SJCRH30 (cell line): ENCODE results near the gene PPIP5K2. TPM values are rescaled to one million over a fixed set of nuclear protein-coding genes. Genes with fewer than 3 reads are reported as not detected.
A peak's percentile ranks its signal among the peaks of the same experiment; 100 is the strongest.
"Not testable (repeated sequence)": the region's sequence is repeated elsewhere in the genome, so short reads cannot be mapped to it uniquely, and the experiment has no call there.

Experiments used
- DNase-seq, 2 experiments: peaks; one replicate each; pipeline ENCODE4 v3.0.0-alpha.2; 2015 to 2020
- H3K27ac ChIP-seq: fragments of 250-450 bp; sonication (Bioruptor Pico); 2 replicates; pipeline ENCODE4 v1.5.1; 2020; ENCODE audit warnings: mild to moderate bottlenecking, moderate library complexity
- H3K27me3 ChIP-seq: fragments of 250-450 bp; sonication (Bioruptor Pico); 2 replicates; pipeline ENCODE4 v1.5.1; 2020; ENCODE audit warnings: mild to moderate bottlenecking, moderate library complexity
- H3K36me3 ChIP-seq: fragments of 250-450 bp; sonication (Bioruptor Pico); 2 replicates; pipeline ENCODE4 v1.5.1; 2020; ENCODE audit warnings: mild to moderate bottlenecking, moderate library complexity
- H3K4me1 ChIP-seq: fragments of 250-450 bp; sonication (Bioruptor Pico); 2 replicates; pipeline ENCODE4 v1.5.1; 2020; ENCODE audit warnings: mild to moderate bottlenecking, moderate library complexity
- H3K4me3 ChIP-seq: fragments of 250-450 bp; sonication (Bioruptor Pico); 2 replicates; pipeline ENCODE4 v1.5.1; 2020; ENCODE audit warnings: mild to moderate bottlenecking, moderate library complexity
- H3K9me3 ChIP-seq: fragments of 250-450 bp; sonication (Bioruptor Pico); replicated peaks from 2 replicates; pipeline ENCODE4 v1.5.1; 2020; ENCODE audit warnings: mild to moderate bottlenecking, moderate library complexity
- total RNA-seq: library from RNA; depleted of rRNA; stranded (reverse); fragments of >200 nt; shearing (Covaris generic); gene quantifications from 2 replicates; pipeline ENCODE4 v1.2.3, GENCODE V29; 2014

The PPIP5K2 gene
- total RNA-seq, 1 experiment from 2014 or later, result 53.5 TPM

DNA sequence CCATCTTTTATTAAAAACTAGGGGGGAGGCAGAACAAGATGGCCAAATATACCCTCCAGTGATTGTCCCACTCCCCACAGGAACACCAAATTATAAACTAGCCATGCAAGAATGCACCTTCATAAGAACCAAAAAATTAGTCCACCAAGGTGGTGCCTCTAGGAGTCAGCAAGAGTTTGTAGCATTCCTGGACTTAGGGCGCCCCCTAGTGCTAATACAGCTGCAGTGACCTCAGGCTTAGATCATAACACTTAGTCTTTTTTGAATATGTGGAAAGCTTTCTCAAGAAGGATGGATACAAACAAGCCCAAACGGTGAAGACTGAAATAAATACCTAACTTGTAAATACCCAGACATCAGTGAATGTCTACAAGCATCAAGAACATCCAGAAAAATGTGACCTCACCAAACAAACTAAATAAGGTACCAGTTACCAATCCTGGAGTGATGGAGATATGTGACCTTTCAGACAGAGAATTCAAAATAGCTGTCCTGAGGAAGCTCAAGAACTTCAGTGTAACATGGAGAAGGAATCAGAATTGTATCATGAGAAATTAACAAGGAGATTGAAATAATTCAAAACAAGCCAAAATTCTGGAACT is 19.3 kb downstream of the PPIP5K2 start:
- Histone ChIP-seq H3K4me1 (no peaks in the 10 kb centered on the region), H3K4me3 (no peak overlapping the region), H3K27ac (no peak overlapping the region), H3K9me3 (no peaks in the 10 kb centered on the region), H3K36me3 (peaks cover 9% of the 10 kb centered on the region), H3K27me3 (no peaks in the 10 kb centered on the region)
- peak; percentile 67 to 90 for DNase-seq

DNA sequence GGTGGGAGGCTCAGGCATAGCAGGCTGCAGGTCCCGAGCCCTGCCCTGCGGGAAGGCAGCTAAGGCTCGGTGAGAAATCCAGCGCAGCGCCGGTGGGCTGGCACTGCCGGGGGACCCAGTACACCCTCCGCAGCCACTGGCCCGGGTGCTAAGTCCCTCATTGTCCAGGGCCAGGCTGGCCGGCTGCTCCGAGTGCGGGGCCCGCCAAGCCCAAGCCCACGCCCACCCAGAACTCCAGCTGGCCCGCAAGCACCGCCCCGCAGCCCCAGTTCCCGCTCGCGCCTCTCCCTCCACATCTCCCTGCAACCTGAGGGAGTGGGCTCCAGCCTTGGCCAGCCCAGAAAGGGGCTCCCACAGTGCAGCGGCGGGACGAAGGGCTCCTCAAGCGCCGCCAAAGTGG is 22.0 kb downstream of the PPIP5K2 start:
- DNase-seq, result not testable (repeated sequence)

DNA sequence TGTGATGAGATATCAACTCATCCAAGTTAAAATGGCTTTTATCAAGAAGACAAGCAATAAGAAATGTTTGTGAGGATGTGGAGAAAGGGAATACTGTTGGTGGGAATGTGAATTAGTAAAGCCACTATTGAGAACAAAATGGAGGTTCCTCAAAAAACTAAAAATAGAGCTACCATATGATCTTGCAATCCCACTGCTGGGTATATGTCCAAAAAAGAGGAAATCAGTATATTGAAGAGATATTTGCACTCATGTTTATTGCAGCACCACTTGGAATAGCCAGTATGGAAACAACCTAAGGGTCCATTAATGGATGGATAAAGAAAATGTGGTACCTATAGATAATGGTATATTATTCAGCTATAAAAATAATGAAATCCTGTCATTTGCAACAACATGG is 25.1 kb downstream of the PPIP5K2 start:
- H3K27me3 ChIP-seq, result no peaks in the 10 kb centered on the region
- no peaks in the 10 kb centered on the region for H3K9me3 ChIP-seq
- peaks cover 2% of the 10 kb centered on the region; the same call in 1 of the 2 replicates for H3K36me3 ChIP-seq
- no peak for DNase-seq
- no peaks in the 10 kb centered on the region for H3K4me1 ChIP-seq
- no peak overlapping the region for H3K27ac ChIP-seq
- H3K4me3 ChIP-seq, result no peak overlapping the region

More for the DNA sequence above, 22.0 kb downstream of the PPIP5K2 start:
- not testable (repeated sequence) for H3K9me3 ChIP-seq, H3K36me3 ChIP-seq, H3K27ac ChIP-seq, H3K27me3 ChIP-seq, H3K4me1 ChIP-seq, H3K4me3 ChIP-seq

DNA sequence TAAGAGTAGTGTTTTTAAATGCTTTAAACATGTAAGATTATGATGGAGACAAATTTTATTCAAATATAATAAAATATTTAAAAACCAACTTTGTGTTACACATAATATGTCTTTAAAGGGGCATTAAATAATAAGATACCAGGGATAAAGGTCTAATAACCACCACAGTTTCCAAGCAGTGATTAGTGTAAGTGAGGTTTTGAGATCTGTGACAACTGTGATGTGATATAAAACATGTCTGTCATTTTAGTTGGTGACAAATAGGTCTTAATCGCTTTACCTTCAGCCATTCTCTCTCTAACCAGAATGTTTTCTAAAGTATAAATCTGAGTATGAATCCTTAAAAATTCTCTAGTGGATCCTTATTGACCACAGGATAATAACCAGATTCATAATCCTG is 28.1 kb downstream of the PPIP5K2 start:
- H3K4me1 ChIP-seq, result no peaks in the 10 kb centered on the region
- no peaks in the 10 kb centered on the region for H3K27me3 ChIP-seq
- H3K27ac ChIP-seq, result no peak overlapping the region
- DNase-seq, result no peak
- peaks cover 3% of the 10 kb centered on the region for H3K36me3 ChIP-seq
- H3K4me3 ChIP-seq, result no peak overlapping the region
- no peaks in the 10 kb centered on the region for H3K9me3 ChIP-seq

DNA sequence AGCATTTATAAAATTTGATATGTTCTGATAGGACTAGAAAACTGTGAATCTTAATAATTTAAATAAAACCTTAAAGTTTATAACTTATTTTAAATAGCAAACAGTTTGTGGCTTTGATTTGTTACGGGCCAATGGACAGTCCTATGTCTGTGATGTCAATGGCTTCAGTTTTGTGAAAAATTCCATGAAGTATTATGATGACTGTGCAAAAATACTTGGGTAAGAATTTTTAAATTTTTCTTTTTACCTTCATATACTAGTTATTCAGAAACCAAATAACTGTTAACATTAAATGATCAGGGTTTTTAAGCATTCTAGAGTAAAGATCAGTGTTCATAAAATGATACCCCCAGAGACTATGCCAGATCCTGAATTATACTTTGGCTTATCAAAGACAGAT is 31.1 kb downstream of the PPIP5K2 start:
- H3K27me3 ChIP-seq, result no peaks in the 10 kb centered on the region
- no peak for DNase-seq
- no peaks in the 10 kb centered on the region for H3K4me1 ChIP-seq
- H3K9me3 ChIP-seq, result no peaks in the 10 kb centered on the region
- no peak overlapping the region for H3K4me3 ChIP-seq
- H3K27ac ChIP-seq, result no peak overlapping the region
- H3K36me3 ChIP-seq, result peaks cover 21% of the 10 kb centered on the region

DNA sequence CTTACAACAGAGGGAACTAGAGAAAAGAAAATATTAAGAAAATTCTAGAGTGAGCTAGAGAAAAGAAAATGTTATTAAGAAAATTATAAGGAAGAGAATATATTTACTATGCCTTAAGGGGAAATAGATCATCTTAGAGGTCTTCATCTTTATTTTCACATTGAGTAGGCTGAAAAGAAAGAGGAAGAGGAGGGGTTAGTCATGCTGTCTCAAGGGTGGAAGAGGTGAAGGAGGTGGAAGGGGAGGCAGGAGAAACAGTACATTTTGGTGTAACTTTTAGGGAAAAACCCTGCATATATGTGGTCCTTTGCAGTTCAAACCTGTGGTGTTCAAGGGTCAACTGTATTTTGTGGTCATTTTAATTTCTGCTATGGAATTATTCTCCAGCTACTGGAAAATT is 46.6 kb downstream of the PPIP5K2 start:
- peaks cover 14% of the 10 kb centered on the region for H3K36me3 ChIP-seq
- H3K27me3 ChIP-seq, result no peaks in the 10 kb centered on the region
- H3K4me1 ChIP-seq, result no peaks in the 10 kb centered on the region
- no peaks in the 10 kb centered on the region for H3K9me3 ChIP-seq
- H3K27ac ChIP-seq, result no peak overlapping the region
- H3K4me3 ChIP-seq, result no peak overlapping the region
- no peak for DNase-seq

DNA sequence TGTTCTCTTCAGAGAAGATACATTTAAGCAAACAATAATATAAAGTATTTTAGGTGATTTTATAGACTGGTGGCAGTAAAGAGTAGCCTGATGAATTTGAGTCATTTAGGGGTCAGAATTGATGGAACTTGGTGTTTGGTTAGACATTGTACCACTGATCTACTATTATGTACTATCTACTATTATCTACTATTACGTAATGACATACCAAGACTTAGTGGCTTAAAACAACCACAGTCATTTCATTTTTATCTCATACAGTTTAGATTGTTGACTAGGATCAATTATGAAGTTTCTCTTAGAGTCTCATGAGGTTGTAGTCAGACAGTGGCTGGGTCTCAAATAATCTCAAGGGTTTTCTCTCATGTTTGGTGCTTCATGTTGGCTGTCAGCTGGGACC is 54.0 kb downstream of the PPIP5K2 start:
- H3K4me3 ChIP-seq, result no peak overlapping the region
- no peaks in the 10 kb centered on the region for H3K27me3 ChIP-seq
- no peaks in the 10 kb centered on the region for H3K4me1 ChIP-seq
- peaks cover 9% of the 10 kb centered on the region; the same call in 1 of the 2 replicates for H3K36me3 ChIP-seq
- no peak for DNase-seq
- no peaks in the 10 kb centered on the region for H3K9me3 ChIP-seq
- H3K27ac ChIP-seq, result no peak overlapping the region

DNA sequence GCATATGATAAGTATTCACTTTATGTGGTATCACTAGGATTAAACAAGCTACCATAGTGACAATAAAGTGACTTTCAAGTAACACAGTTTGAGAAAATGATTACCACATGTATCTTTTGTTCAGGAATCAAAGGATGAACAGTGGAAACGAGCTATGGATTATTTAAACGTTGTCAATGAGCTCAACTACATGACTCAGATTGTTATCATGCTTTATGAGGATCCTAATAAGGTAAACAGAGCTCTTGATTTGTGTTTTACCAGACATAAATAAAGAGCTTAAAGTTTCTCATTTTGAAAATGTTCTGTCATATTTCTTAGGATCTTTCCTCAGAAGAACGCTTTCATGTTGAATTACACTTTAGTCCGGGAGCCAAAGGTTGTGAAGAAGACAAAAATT is 57.4 kb downstream of the PPIP5K2 start:
- H3K27ac ChIP-seq, result no peak overlapping the region

DNA sequence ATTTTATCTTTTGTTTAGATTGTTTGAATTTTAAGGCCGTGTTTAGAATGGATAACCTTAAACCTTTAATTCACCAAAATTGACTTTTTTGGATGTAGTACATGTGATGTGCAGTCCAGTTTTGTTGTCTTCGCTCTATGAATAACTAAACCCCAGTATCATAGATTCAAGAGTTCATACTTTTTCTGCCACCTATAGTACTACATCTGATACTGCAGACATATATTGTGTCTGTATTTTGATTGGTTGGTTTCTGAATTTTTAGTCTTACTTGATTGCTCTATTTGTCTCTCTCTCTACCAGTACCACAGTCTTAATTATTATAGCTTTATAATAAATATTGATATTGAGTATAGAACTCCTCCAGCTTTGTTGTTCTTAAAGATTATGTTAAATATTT is 58.1 kb downstream of the PPIP5K2 start:
- Histone ChIP-seq H3K4me1 (no peaks in the 10 kb centered on the region), H3K27me3 (no peaks in the 10 kb centered on the region), H3K36me3 (peaks cover 17% of the 10 kb centered on the region), H3K4me3 (no peak overlapping the region), H3K9me3 (no peaks in the 10 kb centered on the region), H3K27ac (no peak overlapping the region)
- no peak for DNase-seq

More for the DNA sequence above, 57.4 kb downstream of the PPIP5K2 start:
- Histone ChIP-seq H3K9me3 (no peaks in the 10 kb centered on the region), H3K4me3 (no peak overlapping the region), H3K4me1 (no peaks in the 10 kb centered on the region), H3K27me3 (no peaks in the 10 kb centered on the region), H3K36me3 (peaks cover 16% of the 10 kb centered on the region)
- DNase-seq, result no peak

DNA sequence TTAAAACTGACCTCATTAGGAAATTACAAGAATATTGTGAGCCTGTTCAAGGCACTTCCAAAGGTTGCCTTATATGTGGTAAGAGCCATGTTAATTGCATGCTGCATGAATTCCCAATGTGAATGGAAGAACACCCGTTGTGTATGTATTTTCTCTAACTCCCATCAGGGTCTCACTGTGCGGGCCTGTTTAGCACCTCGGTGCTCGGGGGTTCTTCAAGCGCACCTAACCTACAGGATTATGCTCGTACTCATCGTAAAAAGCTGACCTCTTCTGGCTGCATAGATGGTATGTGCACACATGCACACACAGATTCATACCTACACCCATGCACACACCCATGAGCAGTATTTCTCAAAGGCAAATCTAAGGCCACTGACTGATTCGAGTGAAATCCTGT is 66.1 kb downstream of the PPIP5K2 start:
- Histone ChIP-seq H3K4me3 (no peak overlapping the region), H3K9me3 (no peaks in the 10 kb centered on the region), H3K36me3 (peaks cover 32% of the 10 kb centered on the region), H3K4me1 (no peaks in the 10 kb centered on the region), H3K27me3 (no peaks in the 10 kb centered on the region), H3K27ac (no peak overlapping the region)
- DNase-seq, result no peak

DNA sequence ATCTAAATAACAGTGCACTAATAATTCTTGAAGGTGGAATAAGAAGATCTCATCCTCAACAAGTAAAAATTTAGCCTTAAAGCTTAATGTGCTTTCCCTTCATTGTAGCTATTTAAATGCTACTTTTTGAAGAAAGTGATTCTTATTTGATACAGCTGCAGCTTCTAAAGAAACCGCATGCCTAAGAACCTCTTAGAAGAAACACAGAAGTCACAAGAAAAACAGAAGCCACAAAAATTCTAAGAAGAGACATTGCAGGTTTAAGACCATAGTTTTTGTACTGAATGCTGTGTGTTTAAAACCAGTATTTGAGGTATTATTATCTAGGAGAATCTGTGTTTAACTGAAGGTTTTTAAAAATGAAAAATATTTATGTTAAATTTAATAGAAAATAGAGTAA is 68.3 kb downstream of the PPIP5K2 start:
- Histone ChIP-seq H3K27me3 (no peaks in the 10 kb centered on the region), H3K9me3 (no peaks in the 10 kb centered on the region), H3K4me3 (no peak overlapping the region), H3K4me1 (no peaks in the 10 kb centered on the region), H3K27ac (no peak overlapping the region), H3K36me3 (peaks cover 40% of the 10 kb centered on the region)
- no peak for DNase-seq

DNA sequence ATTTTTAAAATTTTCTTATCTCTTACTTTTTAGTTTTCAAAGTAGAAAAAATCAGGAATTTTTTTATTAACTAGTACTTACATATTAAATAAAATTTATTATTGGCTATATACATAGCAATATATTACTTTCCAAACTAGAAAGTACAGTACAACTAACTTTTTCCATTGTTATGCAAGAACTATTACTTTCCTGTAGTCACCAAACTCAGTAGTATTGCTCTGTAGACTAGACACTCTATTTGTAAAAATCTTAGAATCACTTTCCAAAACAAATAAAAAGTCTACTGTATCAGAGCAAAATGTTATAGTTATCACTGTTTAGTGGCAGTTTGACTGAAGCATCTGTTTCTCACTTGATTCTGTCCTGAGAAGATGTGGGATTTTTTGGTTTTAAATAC is 83.1 kb downstream of the PPIP5K2 start:
- no peaks in the 10 kb centered on the region; the same call in none of the 2 replicates for H3K36me3 ChIP-seq
- H3K4me3 ChIP-seq, result no peak overlapping the region
- no peak for DNase-seq
- no peak overlapping the region for H3K27ac ChIP-seq
- no peaks in the 10 kb centered on the region for H3K9me3 ChIP-seq
- no peaks in the 10 kb centered on the region for H3K4me1 ChIP-seq
- H3K27me3 ChIP-seq, result no peaks in the 10 kb centered on the region

DNA sequence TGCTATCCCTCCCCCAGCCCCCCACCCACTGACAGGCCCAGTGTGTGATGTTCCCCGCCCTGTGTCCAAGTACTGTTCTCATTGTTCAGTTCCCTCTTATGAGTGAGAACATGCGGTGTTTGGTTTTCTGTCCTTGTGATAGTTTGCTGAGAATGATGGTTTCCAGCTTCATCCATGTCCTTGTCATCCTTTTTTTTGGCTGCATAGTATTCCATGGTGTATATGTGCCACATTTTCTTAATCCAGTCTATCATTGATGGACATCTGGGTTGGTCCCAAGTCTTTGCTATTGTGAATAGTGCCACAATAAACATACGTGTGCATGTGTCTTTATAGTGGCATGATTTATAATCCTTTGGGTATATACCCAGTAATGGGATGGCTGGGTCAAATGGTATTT is 84.9 kb downstream of the PPIP5K2 start:
- not testable (repeated sequence) for H3K9me3 ChIP-seq, H3K4me1 ChIP-seq, H3K36me3 ChIP-seq, DNase-seq, H3K27ac ChIP-seq, H3K4me3 ChIP-seq, H3K27me3 ChIP-seq

DNA sequence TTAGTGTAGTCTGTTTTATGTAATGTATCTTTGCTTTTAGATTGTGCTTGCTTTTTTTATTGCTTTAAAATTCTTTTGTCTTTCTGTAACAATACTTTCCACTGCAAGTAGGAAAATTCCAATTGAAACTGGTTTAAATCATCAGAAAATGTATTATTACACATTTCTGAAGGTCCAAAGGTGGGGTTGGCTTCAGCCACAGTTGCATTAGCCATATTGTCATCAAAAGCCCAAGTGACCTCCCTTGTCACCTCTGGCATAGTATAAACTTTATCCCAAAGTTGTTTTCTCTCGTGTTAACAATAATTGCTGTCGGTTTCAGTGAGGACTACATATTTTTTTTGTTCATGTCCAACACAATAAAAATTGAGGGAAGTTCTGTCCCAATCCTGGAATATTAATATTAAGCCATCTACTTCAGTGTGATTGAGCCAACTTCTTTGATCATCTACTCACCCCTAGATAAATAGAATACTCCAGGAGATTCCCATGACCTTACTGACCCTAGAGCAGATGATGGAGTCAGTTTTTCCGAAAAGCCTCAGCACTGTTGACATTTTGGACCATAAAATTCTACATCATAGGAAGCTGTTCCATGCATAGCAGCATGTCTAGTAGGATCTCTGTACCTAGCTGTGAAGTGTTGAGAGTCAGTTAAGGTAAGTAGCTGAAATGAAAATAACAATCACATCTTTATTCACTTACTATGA is 86.0 kb downstream of the PPIP5K2 start:
- Histone ChIP-seq H3K4me3 (no peak overlapping the region), H3K4me1 (no peaks in the 10 kb centered on the region), H3K27me3 (no peaks in the 10 kb centered on the region), H3K36me3 (peaks cover 4% of the 10 kb centered on the region), H3K27ac (no peak overlapping the region), H3K9me3 (no peaks in the 10 kb centered on the region)
- no peak for DNase-seq

DNA sequence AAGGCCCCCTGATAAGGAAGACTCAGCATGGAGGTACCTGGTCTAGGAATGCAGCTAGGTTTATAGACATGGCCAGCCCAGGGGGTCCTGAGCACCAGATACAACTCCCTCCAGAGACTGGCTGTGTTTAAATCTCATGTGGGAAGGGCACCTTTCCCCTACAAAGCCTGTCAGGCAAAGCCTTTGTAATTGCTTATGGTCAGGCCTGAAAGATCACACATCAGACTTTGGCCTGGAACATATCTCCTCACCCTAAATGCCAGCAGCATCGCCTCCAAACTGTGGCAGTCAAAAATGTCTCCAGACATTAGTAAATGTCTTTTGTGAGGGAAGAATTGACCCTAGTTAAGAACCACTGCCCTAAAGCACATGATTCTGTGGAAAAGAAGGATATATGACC is 86.9 kb downstream of the PPIP5K2 start:
- H3K4me3 ChIP-seq, result no peak overlapping the region
- no peaks in the 10 kb centered on the region for H3K27me3 ChIP-seq
- H3K27ac ChIP-seq, result no peak overlapping the region
- H3K4me1 ChIP-seq, result no peaks in the 10 kb centered on the region
- H3K36me3 ChIP-seq, result peaks cover 4% of the 10 kb centered on the region
- no peak for DNase-seq
- no peaks in the 10 kb centered on the region for H3K9me3 ChIP-seq

DNA sequence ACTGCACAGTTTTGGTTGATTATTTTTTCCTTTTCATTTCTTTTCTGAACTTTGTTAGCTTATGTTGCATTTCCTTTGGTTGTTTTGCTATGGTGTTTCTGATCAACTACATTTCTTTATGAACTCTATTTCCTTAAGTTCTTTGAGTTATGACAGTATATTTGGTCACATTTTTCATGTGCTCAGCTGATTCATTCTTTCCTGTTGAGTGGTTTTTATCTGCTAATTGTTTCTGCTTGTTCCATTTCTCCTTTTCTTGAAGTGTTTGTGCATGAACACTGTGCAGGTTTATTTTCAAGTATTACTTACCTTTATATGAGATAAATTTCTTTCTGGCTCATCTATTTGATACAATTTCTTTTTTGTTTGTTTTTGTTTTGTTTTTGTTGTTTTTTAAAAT is 87.6 kb downstream of the PPIP5K2 start:
- no peaks in the 10 kb centered on the region for H3K4me1 ChIP-seq
- peaks cover 4% of the 10 kb centered on the region; the same call in 1 of the 2 replicates for H3K36me3 ChIP-seq
- no peak for DNase-seq
- no peak overlapping the region for H3K27ac ChIP-seq
- no peaks in the 10 kb centered on the region for H3K9me3 ChIP-seq
- no peak overlapping the region for H3K4me3 ChIP-seq
- H3K27me3 ChIP-seq, result no peaks in the 10 kb centered on the region
